ENCODE measurements around the gene IL17REL.

DNA sequence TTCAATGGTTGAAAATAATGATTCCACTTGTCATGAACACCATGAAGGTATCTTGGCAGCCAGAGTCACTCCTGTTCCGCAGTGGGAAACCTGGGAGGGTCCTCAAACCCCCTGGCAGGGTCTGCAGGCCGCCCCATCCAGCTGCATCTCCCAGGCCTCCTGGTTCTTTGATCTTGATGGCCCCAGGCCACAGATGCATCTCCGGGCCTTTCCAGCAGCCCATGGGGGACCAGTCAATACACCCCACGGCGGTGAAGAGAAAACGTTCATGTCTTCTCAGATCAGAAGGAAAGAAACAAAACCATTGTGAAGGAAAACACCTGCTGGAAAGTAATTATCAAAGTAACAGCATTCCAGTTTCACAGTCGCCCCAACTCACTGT lies 47.3 kb upstream of the IL17REL start:
- TF ChIP-seq, protein P1, sequence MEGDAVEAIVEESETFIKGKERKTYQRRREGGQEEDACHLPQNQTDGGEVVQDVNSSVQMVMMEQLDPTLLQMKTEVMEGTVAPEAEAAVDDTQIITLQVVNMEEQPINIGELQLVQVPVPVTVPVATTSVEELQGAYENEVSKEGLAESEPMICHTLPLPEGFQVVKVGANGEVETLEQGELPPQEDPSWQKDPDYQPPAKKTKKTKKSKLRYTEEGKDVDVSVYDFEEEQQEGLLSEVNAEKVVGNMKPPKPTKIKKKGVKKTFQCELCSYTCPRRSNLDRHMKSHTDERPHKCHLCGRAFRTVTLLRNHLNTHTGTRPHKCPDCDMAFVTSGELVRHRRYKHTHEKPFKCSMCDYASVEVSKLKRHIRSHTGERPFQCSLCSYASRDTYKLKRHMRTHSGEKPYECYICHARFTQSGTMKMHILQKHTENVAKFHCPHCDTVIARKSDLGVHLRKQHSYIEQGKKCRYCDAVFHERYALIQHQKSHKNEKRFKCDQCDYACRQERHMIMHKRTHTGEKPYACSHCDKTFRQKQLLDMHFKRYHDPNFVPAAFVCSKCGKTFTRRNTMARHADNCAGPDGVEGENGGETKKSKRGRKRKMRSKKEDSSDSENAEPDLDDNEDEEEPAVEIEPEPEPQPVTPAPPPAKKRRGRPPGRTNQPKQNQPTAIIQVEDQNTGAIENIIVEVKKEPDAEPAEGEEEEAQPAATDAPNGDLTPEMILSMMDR (IDR thresholded peaks at IDR 0.05), result no peak
- TF ChIP-seq POLR2AphosphoS5 (IDR thresholded peaks at IDR 0.05), result no peak
